SK-N-MC (cell line): ENCODE results near the gene NDST1.

Experiments used
- EZH2 ChIP-seq: fragments of 200-600 bp; sonication (generic); IDR thresholded peaks from one replicate; pipeline ENCODE4 v1.6.1; 2017; ENCODE audit warnings: antibody characterized with exemption
- POLR2AphosphoS5 ChIP-seq: IDR thresholded peaks from 2 replicates; pipeline ENCODE4 v1.6.1; 2012; ENCODE audit warnings: mild to moderate bottlenecking, low read depth, low read length, borderline replicate concordance

DNA sequence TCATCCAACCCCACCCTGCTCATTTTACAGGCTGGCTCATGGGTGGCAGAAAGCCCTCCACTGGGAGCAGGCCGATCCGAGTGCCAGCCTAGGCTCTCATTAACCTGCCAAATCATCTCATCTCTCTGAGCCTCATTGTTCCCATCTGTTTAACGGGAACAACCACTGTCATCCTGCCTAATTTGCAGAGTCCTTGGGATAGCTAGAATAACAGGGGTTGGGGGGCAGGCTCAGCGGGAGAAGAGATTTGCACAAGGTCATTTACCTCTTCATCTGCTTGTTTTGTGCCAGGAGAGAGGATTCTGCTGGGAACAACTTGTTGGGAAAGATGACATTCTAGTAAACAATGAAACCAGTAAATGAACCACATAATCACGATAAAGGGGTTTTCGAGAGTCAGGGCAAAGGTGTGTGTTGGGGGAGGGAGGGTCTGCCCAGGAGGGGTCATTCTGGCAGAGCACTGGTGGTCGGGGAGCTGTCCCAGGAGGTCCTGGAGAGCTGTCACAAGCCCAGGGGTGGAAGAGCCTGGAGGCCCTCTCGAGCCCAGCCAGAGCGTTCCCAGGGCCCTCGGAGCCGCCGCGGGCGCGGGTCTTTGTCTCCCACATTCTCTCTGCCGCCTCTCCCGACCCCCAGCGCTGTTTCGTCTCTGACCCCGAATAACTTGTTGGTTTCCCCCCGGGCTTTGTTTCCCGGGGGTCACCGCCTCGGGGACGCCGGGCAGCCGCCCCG, 22.8 kb upstream of the NDST1 start:
- TF ChIP-seq EZH2 (no peak), POLR2AphosphoS5 (no peak)
